Neural cell (in vitro differentiated cells): Measurements from ENCODE around the gene BCL7B.

Experiments
- CTCF ChIP-seq: fragments of 450-650 bp; IDR thresholded peaks from 2 replicates; pipeline ENCODE4 v1.5.1; 2014; ENCODE audit warnings: antibody characterized with exemption, mild to moderate bottlenecking, moderate library complexity; ENCODE audit not compliant: poor library complexity, severe bottlenecking
- EZH2 ChIP-seq: fragments of 200-600, 300-800 bp; shearing (Covaris generic), sonication (generic); IDR thresholded peaks from 2 replicates; pipeline ENCODE4 v1.6.1; 2014; ENCODE audit warnings: antibody characterized with exemption, low read length, borderline replicate concordance, mild to moderate bottlenecking; ENCODE audit not compliant: insufficient read depth, poor library complexity, severe bottlenecking
- POLR2AphosphoS5 ChIP-seq: IDR thresholded peaks from 2 replicates; pipeline ENCODE4 v1.6.1; 2012
- RAD21 ChIP-seq: fragments of 450-650 bp; conservative IDR thresholded peaks from 2 replicates; pipeline ENCODE4 v1.6.1; 2014; ENCODE audit warnings: antibody characterized with exemption, mild to moderate bottlenecking, moderate library complexity
- SMC3 ChIP-seq: fragments of 450-650 bp; conservative IDR thresholded peaks from 2 replicates; pipeline ENCODE4 v1.6.1; 2014; ENCODE audit warnings: antibody characterized with exemption, mild to moderate bottlenecking, moderate library complexity; ENCODE audit not compliant: poor library complexity
- TF ChIP-seq, protein P1 (sequence below): IDR thresholded peaks from 2 replicates; pipeline ENCODE4 v1.6.1; 2012; ENCODE audit warnings: borderline replicate concordance

- TF ChIP-seq CTCF (no peak), POLR2AphosphoS5 (no peak), RAD21 (no peak), EZH2 (no peak), SMC3 (no peak)
- TF ChIP-seq, protein P1, sequence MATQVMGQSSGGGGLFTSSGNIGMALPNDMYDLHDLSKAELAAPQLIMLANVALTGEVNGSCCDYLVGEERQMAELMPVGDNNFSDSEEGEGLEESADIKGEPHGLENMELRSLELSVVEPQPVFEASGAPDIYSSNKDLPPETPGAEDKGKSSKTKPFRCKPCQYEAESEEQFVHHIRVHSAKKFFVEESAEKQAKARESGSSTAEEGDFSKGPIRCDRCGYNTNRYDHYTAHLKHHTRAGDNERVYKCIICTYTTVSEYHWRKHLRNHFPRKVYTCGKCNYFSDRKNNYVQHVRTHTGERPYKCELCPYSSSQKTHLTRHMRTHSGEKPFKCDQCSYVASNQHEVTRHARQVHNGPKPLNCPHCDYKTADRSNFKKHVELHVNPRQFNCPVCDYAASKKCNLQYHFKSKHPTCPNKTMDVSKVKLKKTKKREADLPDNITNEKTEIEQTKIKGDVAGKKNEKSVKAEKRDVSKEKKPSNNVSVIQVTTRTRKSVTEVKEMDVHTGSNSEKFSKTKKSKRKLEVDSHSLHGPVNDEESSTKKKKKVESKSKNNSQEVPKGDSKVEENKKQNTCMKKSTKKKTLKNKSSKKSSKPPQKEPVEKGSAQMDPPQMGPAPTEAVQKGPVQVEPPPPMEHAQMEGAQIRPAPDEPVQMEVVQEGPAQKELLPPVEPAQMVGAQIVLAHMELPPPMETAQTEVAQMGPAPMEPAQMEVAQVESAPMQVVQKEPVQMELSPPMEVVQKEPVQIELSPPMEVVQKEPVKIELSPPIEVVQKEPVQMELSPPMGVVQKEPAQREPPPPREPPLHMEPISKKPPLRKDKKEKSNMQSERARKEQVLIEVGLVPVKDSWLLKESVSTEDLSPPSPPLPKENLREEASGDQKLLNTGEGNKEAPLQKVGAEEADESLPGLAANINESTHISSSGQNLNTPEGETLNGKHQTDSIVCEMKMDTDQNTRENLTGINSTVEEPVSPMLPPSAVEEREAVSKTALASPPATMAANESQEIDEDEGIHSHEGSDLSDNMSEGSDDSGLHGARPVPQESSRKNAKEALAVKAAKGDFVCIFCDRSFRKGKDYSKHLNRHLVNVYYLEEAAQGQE = no peak
These were observed 8.3 kb upstream of the BCL7B start for GRCh38 chr7:73565675-73566340.
